ENCODE results near the gene S100A8. TPM values are rescaled to one million over a fixed set of nuclear protein-coding genes. Genes with fewer than 3 reads are reported as not detected.

S100A8 gene
- total RNA-seq, 3 donors from 2014 or later (not counting 1 experiment from before 2014, with no cell fraction given), result 1.8 to 220 (median 75.8) TPM

- Histone ChIP-seq H3K4me1 (ENCODE audit: control insufficient read depth, insufficient read depth, low read length) (no peaks in the 10 kb centered on the region), H3K27me3 (ENCODE audit: control insufficient read depth, insufficient read depth, low read length) (no peaks in the 10 kb centered on the region), H3K9me3 (ENCODE audit: control insufficient read depth, insufficient read depth, low read length) (no peaks in the 10 kb centered on the region), H3K36me3 (ENCODE audit: control insufficient read depth, insufficient read depth, low read length) (no peaks in the 10 kb centered on the region), H3K4me3 (ENCODE audit: low read length) (no peak overlapping the region), H3K27ac (ENCODE audit: low read length) (no peak overlapping the region)
- ATAC-seq, result no peak
- Mint-ChIP-seq H3K9me3 (no peaks in the 10 kb centered on the region), H3K27me3 (ENCODE audit: low read depth in 2 of 2) (peaks cover 11 to 21% of the 10 kb centered on the region in 2 donors), H3K4me3 (no peak overlapping the region), H3K27ac (no peak overlapping the region), H3K36me3 (no peaks in the 10 kb centered on the region), H3K4me1 (no peaks in the 10 kb centered on the region)
- 80% methylated on average over 7 of the region's 7 CpGs for WGBS (ENCODE audit: insufficient coverage)
- DNase-seq, result no peak
- TF ChIP-seq CTCF (IDR thresholded peaks at IDR 0.05), result no peak
- intact Hi-C loops (cut with micrococcal nuclease), result no loop called here
Observed at GRCh38 chr1:153429266-153430165, 38.6 kb upstream of the S100A8 start.

- ATAC-seq (no peak), DNase-seq (no peak)
- Histone ChIP-seq H3K27me3 (ENCODE audit: control insufficient read depth, insufficient read depth, low read length) (no peaks in the 10 kb centered on the region), H3K36me3 (ENCODE audit: control insufficient read depth, insufficient read depth, low read length) (no peaks in the 10 kb centered on the region), H3K4me1 (ENCODE audit: control insufficient read depth, insufficient read depth, low read length) (no peaks in the 10 kb centered on the region), H3K9me3 (ENCODE audit: control insufficient read depth, insufficient read depth, low read length) (no peaks in the 10 kb centered on the region), H3K27ac (ENCODE audit: low read length) (no peak overlapping the region), H3K4me3 (ENCODE audit: low read length) (no peak overlapping the region)
- WGBS (ENCODE audit: insufficient coverage), result 55% methylated on average over 6 of the region's 6 CpGs
- TF ChIP-seq CTCF (IDR thresholded peaks at IDR 0.05), result no peak
- intact Hi-C loops (cut with micrococcal nuclease), result no loop called here
- peaks cover 14 to 28% of the 10 kb centered on the region in 2 donors for H3K27me3 Mint-ChIP-seq (ENCODE audit: low read depth in 2 of 2)
- no peaks in the 10 kb centered on the region for H3K9me3 Mint-ChIP-seq
- H3K4me3 Mint-ChIP-seq, result no peak overlapping the region
- H3K27ac Mint-ChIP-seq, result no peak overlapping the region
- no peaks in the 10 kb centered on the region for H3K36me3 Mint-ChIP-seq
- no peaks in the 10 kb centered on the region for H3K4me1 Mint-ChIP-seq
Observed at GRCh38 chr1:153428791-153429190, 37.9 kb upstream of the S100A8 start.

- ATAC-seq, result no peak
- no peak overlapping the region for H3K27ac ChIP-seq (ENCODE audit: low read length)
- no peak for TF ChIP-seq CTCF (IDR thresholded peaks at IDR 0.05)
- Mint-ChIP-seq H3K4me1 (no peaks in the 10 kb centered on the region), H3K36me3 (no peaks in the 10 kb centered on the region), H3K4me3 (no peak overlapping the region), H3K27me3 (ENCODE audit: low read depth in 2 of 2) (peaks cover 14 to 28% of the 10 kb centered on the region in 2 donors), H3K27ac (no peak overlapping the region), H3K9me3 (peaks cover 0 to 2% of the 10 kb centered on the region in 2 donors)
- intact Hi-C loops (cut with micrococcal nuclease), result no loop called here
- H3K27me3 ChIP-seq (ENCODE audit: control insufficient read depth, insufficient read depth, low read length), result no peaks in the 10 kb centered on the region
- no peaks in the 10 kb centered on the region for H3K9me3 ChIP-seq (ENCODE audit: control insufficient read depth, insufficient read depth, low read length)
- no peak for DNase-seq
- no peaks in the 10 kb centered on the region for H3K36me3 ChIP-seq (ENCODE audit: control insufficient read depth, insufficient read depth, low read length)
- 78% methylated on average over 10 of the region's 12 CpGs for WGBS (ENCODE audit: insufficient coverage)
- no peaks in the 10 kb centered on the region for H3K4me1 ChIP-seq (ENCODE audit: control insufficient read depth, insufficient read depth, low read length)
- no peak overlapping the region for H3K4me3 ChIP-seq (ENCODE audit: low read length)
Observed at GRCh38 chr1:153428073-153428638, 37.3 kb upstream of the S100A8 start.
